Measurements from ENCODE around the gene PDE7B.
A peak's percentile ranks its signal among the peaks of the same experiment; 100 is the strongest.

The PDE7B gene

GRCh38 chr6:135888818-135889217 is 37.3 kb downstream of the PDE7B start:
- no peak overlapping the region for H3K4me3 Mint-ChIP-seq
- no peaks in the 10 kb centered on the region for H3K27me3 Mint-ChIP-seq
- no peaks in the 10 kb centered on the region for H3K9me3 Mint-ChIP-seq
- H3K27ac Mint-ChIP-seq = no peak overlapping the region
- H3K36me3 Mint-ChIP-seq (ENCODE audit: low read depth) = no peaks in the 10 kb centered on the region
- ATAC-seq (no peak), DNase-seq (no peak)
- peaks cover 6% of the 10 kb centered on the region for H3K4me1 Mint-ChIP-seq

- Mint-ChIP-seq H3K4me3 (no peak overlapping the region), H3K27ac (no peak overlapping the region), H3K27me3 (no peaks in the 10 kb centered on the region), H3K4me1 (no peaks in the 10 kb centered on the region), H3K36me3 (ENCODE audit: low read depth) (no peaks in the 10 kb centered on the region), H3K9me3 (no peaks in the 10 kb centered on the region)
- ATAC-seq (no peak), DNase-seq (no peak)
These were observed 39.4 kb downstream of the PDE7B start for GRCh38 chr6:135890876-135891275.

GRCh38 chr6:135891710-135892109 is 40.2 kb downstream of the PDE7B start:
- Mint-ChIP-seq H3K36me3 (ENCODE audit: low read depth) (peaks cover under 1% of the 10 kb centered on the region), H3K4me3 (no peak overlapping the region), H3K4me1 (peaks cover 1% of the 10 kb centered on the region), H3K27me3 (no peaks in the 10 kb centered on the region), H3K27ac (no peak overlapping the region), H3K9me3 (no peaks in the 10 kb centered on the region)
- DNase-seq = no peak
- ATAC-seq = no peak

GRCh38 chr6:135895231-135895911 is 43.9 kb downstream of the PDE7B start:
- peaks cover 12% of the 10 kb centered on the region for H3K4me1 Mint-ChIP-seq
- H3K27ac Mint-ChIP-seq = no peak overlapping the region
- no peak for DNase-seq
- H3K36me3 Mint-ChIP-seq (ENCODE audit: low read depth) = peaks cover 4% of the 10 kb centered on the region
- H3K9me3 Mint-ChIP-seq = peaks cover 4% of the 10 kb centered on the region
- ATAC-seq = no peak
- no peaks in the 10 kb centered on the region for H3K27me3 Mint-ChIP-seq
- no peak overlapping the region for H3K4me3 Mint-ChIP-seq

- Mint-ChIP-seq H3K9me3 (peaks cover 4% of the 10 kb centered on the region), H3K36me3 (ENCODE audit: low read depth) (peaks cover 4% of the 10 kb centered on the region), H3K27me3 (no peaks in the 10 kb centered on the region), H3K27ac (no peak overlapping the region), H3K4me3 (no peak overlapping the region), H3K4me1 (peaks cover 21% of the 10 kb centered on the region)
- ATAC-seq (no peak), DNase-seq (no peak)
These were observed 45.6 kb downstream of the PDE7B start for GRCh38 chr6:135897087-135897486.

- DNase-seq (no peak), ATAC-seq (no peak)
- no peak overlapping the region for H3K27ac Mint-ChIP-seq
- no peaks in the 10 kb centered on the region for H3K27me3 Mint-ChIP-seq
- peaks cover 2% of the 10 kb centered on the region for H3K36me3 Mint-ChIP-seq (ENCODE audit: low read depth)
- H3K9me3 Mint-ChIP-seq = peaks cover 4% of the 10 kb centered on the region
- H3K4me1 Mint-ChIP-seq = peaks cover 29% of the 10 kb centered on the region
- H3K4me3 Mint-ChIP-seq = no peak overlapping the region
These were observed 50.4 kb downstream of the PDE7B start for GRCh38 chr6:135901774-135902524.

GRCh38 chr6:135902756-135903331 is 51.3 kb downstream of the PDE7B start:
- Mint-ChIP-seq H3K27ac (no peak overlapping the region), H3K27me3 (no peaks in the 10 kb centered on the region), H3K36me3 (ENCODE audit: low read depth) (peaks cover 2% of the 10 kb centered on the region), H3K4me1 (peaks cover 24% of the 10 kb centered on the region), H3K4me3 (no peak overlapping the region), H3K9me3 (peaks cover 4% of the 10 kb centered on the region)
- ATAC-seq = no peak
- no peak for DNase-seq

- H3K9me3 Mint-ChIP-seq = no peaks in the 10 kb centered on the region
- DNase-seq (no peak), ATAC-seq (peak; percentile 63)
- peaks cover 23% of the 10 kb centered on the region for H3K4me1 Mint-ChIP-seq
- H3K27ac Mint-ChIP-seq = no peak overlapping the region
- no peak overlapping the region for H3K4me3 Mint-ChIP-seq
- H3K36me3 Mint-ChIP-seq (ENCODE audit: low read depth) = no peaks in the 10 kb centered on the region
- H3K27me3 Mint-ChIP-seq = no peaks in the 10 kb centered on the region
These were observed 53.2 kb downstream of the PDE7B start for GRCh38 chr6:135904666-135905065.

GRCh38 chr6:135905604-135906300 is 54.3 kb downstream of the PDE7B start:
- Mint-ChIP-seq H3K4me3 (no peak overlapping the region), H3K9me3 (no peaks in the 10 kb centered on the region), H3K27ac (no peak overlapping the region), H3K4me1 (peaks cover 22% of the 10 kb centered on the region), H3K36me3 (ENCODE audit: low read depth) (no peaks in the 10 kb centered on the region), H3K27me3 (no peaks in the 10 kb centered on the region)
- DNase-seq (no peak), ATAC-seq (no peak)

- no peaks in the 10 kb centered on the region for H3K27me3 Mint-ChIP-seq
- no peak for ATAC-seq
- no peaks in the 10 kb centered on the region for H3K36me3 Mint-ChIP-seq (ENCODE audit: low read depth)
- H3K4me1 Mint-ChIP-seq = peaks cover 19% of the 10 kb centered on the region
- no peak overlapping the region for H3K4me3 Mint-ChIP-seq
- H3K27ac Mint-ChIP-seq = no peak overlapping the region
- no peaks in the 10 kb centered on the region for H3K9me3 Mint-ChIP-seq
- DNase-seq = no peak
These were observed 55.0 kb downstream of the PDE7B start for GRCh38 chr6:135906542-135906941.

- no peak overlapping the region for H3K27ac Mint-ChIP-seq
- H3K27me3 Mint-ChIP-seq = no peaks in the 10 kb centered on the region
- H3K4me1 Mint-ChIP-seq = peaks cover 16% of the 10 kb centered on the region
- H3K36me3 Mint-ChIP-seq (ENCODE audit: low read depth) = no peaks in the 10 kb centered on the region
- ATAC-seq (no peak), DNase-seq (no peak)
- H3K9me3 Mint-ChIP-seq = no peaks in the 10 kb centered on the region
- H3K4me3 Mint-ChIP-seq = no peak overlapping the region
These were observed 55.5 kb downstream of the PDE7B start for GRCh38 chr6:135906972-135907465.

GRCh38 chr6:135909737-135910387 is 58.4 kb downstream of the PDE7B start:
- Mint-ChIP-seq H3K27ac (no peak overlapping the region), H3K4me3 (no peak overlapping the region), H3K36me3 (ENCODE audit: low read depth) (no peaks in the 10 kb centered on the region), H3K9me3 (no peaks in the 10 kb centered on the region), H3K27me3 (no peaks in the 10 kb centered on the region), H3K4me1 (peaks cover 5% of the 10 kb centered on the region)
- peak; percentile 89 for ATAC-seq
- peak; percentile 55 for DNase-seq

GRCh38 chr6:135910790-135911618 is 59.5 kb downstream of the PDE7B start:
- Mint-ChIP-seq H3K9me3 (no peaks in the 10 kb centered on the region), H3K27me3 (no peaks in the 10 kb centered on the region), H3K27ac (no peak overlapping the region), H3K36me3 (ENCODE audit: low read depth) (no peaks in the 10 kb centered on the region), H3K4me3 (no peak overlapping the region), H3K4me1 (peaks cover 5% of the 10 kb centered on the region)
- DNase-seq = no peak
- no peak for ATAC-seq
